ENCODE data around the gene C1QTNF9B. TPM values are rescaled to one million over a fixed set of nuclear protein-coding genes. Genes with fewer than 3 reads are reported as not detected.

Gene C1QTNF9B
- total RNA-seq, 1 donor from 2014 or later: 2.1 TPM

GRCh38 chr13:23844132-23844531, 53.2 kb downstream of the C1QTNF9B start:
- TF ChIP-seq CTCF (IDR thresholded peaks at IDR 0.05; ENCODE audit: borderline replicate concordance): no peak

GRCh38 chr13:23843436-23843835, 53.9 kb downstream of the C1QTNF9B start:
- H3K36me3 ChIP-seq: peaks cover 9% of the 10 kb centered on the region
- DNase-seq: no peak
- no peaks in the 10 kb centered on the region for H3K9me3 ChIP-seq (replicated peaks)
- intact Hi-C loops (cut with micrococcal nuclease): no loop called here
- no peaks in the 10 kb centered on the region for H3K27me3 ChIP-seq (ENCODE audit: low read depth)
- no peak for TF ChIP-seq CTCF (IDR thresholded peaks at IDR 0.05; ENCODE audit: borderline replicate concordance)
- no peak overlapping the region for H3K27ac ChIP-seq (replicated peaks)
- no peak overlapping the region for H3K4me3 ChIP-seq
- no peaks in the 10 kb centered on the region for H3K4me1 ChIP-seq

More at GRCh38 chr13:23844132-23844531, 53.2 kb downstream of the C1QTNF9B start:
- Histone ChIP-seq H3K27ac (replicated peaks) (no peak overlapping the region), H3K9me3 (replicated peaks) (no peaks in the 10 kb centered on the region), H3K4me3 (no peak overlapping the region), H3K4me1 (no peaks in the 10 kb centered on the region), H3K27me3 (ENCODE audit: low read depth) (no peaks in the 10 kb centered on the region), H3K36me3 (peaks cover 9% of the 10 kb centered on the region)
- intact Hi-C loops (cut with micrococcal nuclease): no loop called here
- DNase-seq: no peak

- no peak for TF ChIP-seq CTCF (IDR thresholded peaks at IDR 0.05; ENCODE audit: borderline replicate concordance)
- intact Hi-C loops (cut with micrococcal nuclease): no loop called here
- no peak for DNase-seq
- Histone ChIP-seq H3K9me3 (replicated peaks) (no peaks in the 10 kb centered on the region), H3K4me3 (no peak overlapping the region), H3K27ac (replicated peaks) (no peak overlapping the region), H3K4me1 (no peaks in the 10 kb centered on the region), H3K27me3 (ENCODE audit: low read depth) (no peaks in the 10 kb centered on the region), H3K36me3 (peaks cover 10% of the 10 kb centered on the region)
Observed at GRCh38 chr13:23842406-23842805, 54.9 kb downstream of the C1QTNF9B start.

Other genes with a start within 250 kb of the C1QTNF9B start
- 49.7 TPM for gene MIPEP, start 8.1 kb downstream of the C1QTNF9B start, total RNA-seq